SK-N-MC (cell line): ENCODE results near the gene GTF2IRD1.

Experiments
- EZH2 ChIP-seq: fragments of 200-600 bp; sonication (generic); IDR thresholded peaks from one replicate; pipeline ENCODE4 v1.6.1; 2017; ENCODE audit warnings: antibody characterized with exemption
- FOXP2 ChIP-seq: optimal IDR thresholded peaks from 2 replicates; pipeline ENCODE3; 2011; ENCODE audit warnings: mild to moderate bottlenecking, moderate library complexity; ENCODE audit not compliant: insufficient read depth; ENCODE audit errors: extremely low read length, control extremely low read depth
- POLR2AphosphoS5 ChIP-seq: IDR thresholded peaks from 2 replicates; pipeline ENCODE4 v1.6.1; 2012; ENCODE audit warnings: mild to moderate bottlenecking, low read depth, low read length, borderline replicate concordance

- TF ChIP-seq EZH2 (no peak), POLR2AphosphoS5 (no peak), FOXP2 (no peak)
These were observed 16.8 kb downstream of the GTF2IRD1 start for GRCh38 chr7:74470504-74470903.
